GM12878 (cell line): ENCODE results near the gene PIGB. TPM values are rescaled to one million over a fixed set of nuclear protein-coding genes. Genes with fewer than 3 reads are reported as not detected.
A peak's percentile ranks its signal among the peaks of the same experiment; 100 is the strongest.

Source experiments
- ASH2L ChIP-seq: fragments of 300-600, 200-600 bp; sonication (generic); IDR thresholded peaks from 2 replicates; pipeline ENCODE4 v1.6.1; 2017; ENCODE audit warnings: low read depth, mild to moderate bottlenecking, borderline replicate concordance
- ATF7 ChIP-seq: fragments of 450-650 bp; IDR thresholded peaks from 2 replicates; pipeline ENCODE4 v1.6.1; 2016; ENCODE audit warnings: low read depth, mild to moderate bottlenecking
- BMI1 ChIP-seq: fragments of 450-650 bp; IDR thresholded peaks from 2 replicates; pipeline ENCODE4 v1.6.1; 2016; ENCODE audit warnings: mild to moderate bottlenecking, moderate library complexity, borderline replicate concordance
- CHD4 ChIP-seq: fragments of 200-600 bp; sonication (generic); IDR thresholded peaks from 2 replicates; pipeline ENCODE4 v1.6.1; 2016; ENCODE audit warnings: mild to moderate bottlenecking
- IKZF1 ChIP-seq: fragments of 450-650 bp; conservative IDR thresholded peaks from 2 replicates; pipeline ENCODE4 v1.6.1; 2017; ENCODE audit warnings: antibody characterized with exemption, mild to moderate bottlenecking
- IRF4 ChIP-seq: IDR thresholded peaks from 2 replicates; pipeline ENCODE4 v1.6.1; 2011; ENCODE audit warnings: low read depth, low read length
- MEF2B ChIP-seq: fragments of 450-650 bp; IDR thresholded peaks from 2 replicates; pipeline ENCODE4 v1.6.1; 2018; ENCODE audit warnings: mild to moderate bottlenecking, moderate library complexity; ENCODE audit not compliant: partially characterized antibody, poor library complexity, severe bottlenecking
- PML ChIP-seq: IDR thresholded peaks from 2 replicates; pipeline ENCODE4 v1.6.1; 2012; ENCODE audit warnings: low read length, inconsistent platforms
- RCOR1 ChIP-seq: conservative IDR thresholded peaks from 2 replicates; pipeline ENCODE4 v1.6.1; 2012; ENCODE audit warnings: low read depth, low read length, improper control_type of control experiment
- RUNX3 ChIP-seq: IDR thresholded peaks from 2 replicates; pipeline ENCODE4 v1.6.1; 2012; ENCODE audit warnings: low read length, inconsistent platforms
- SMARCA5 ChIP-seq: fragments of 450-650 bp; IDR thresholded peaks from 2 replicates; pipeline ENCODE4 v1.6.1; 2017; ENCODE audit warnings: mild to moderate bottlenecking
- ZBED1 ChIP-seq: IDR thresholded peaks from 2 replicates; pipeline ENCODE4 v1.6.1; 2016; ENCODE audit warnings: borderline replicate concordance
- ZNF622 ChIP-seq: fragments of 450-650 bp; IDR thresholded peaks from 2 replicates; pipeline ENCODE4 v1.6.1; 2017; ENCODE audit warnings: mild to moderate bottlenecking, inconsistent platforms
- polyA plus RNA-seq, 11 experiments: library from polyadenylated mRNA; depleted of rRNA in 4 of 11; unstranded in 6 of 11; stranded (reverse) in 5 of 11; fragments of >200 nt; fragmentation: Nextera tagmentation in 4 of 11; fragmentation: Illumina TruSeq in 1 of 11; extraction: Ambion mirVana in 4 of 11; extraction: Trizol in 1 of 11; gene quantifications; 1 replicate in 1 of 11; 2 replicates in 10 of 11; pipeline versions ENCODE4 v1.2.1 to v1.2.3, GENCODE V29; 2011 to 2016; ENCODE audit warnings: inconsistent platforms in 2 of 11, missing spikeins in 2 of 11, low read depth in 1 of 11
- total RNA-seq, 4 experiments: library from RNA; depleted of rRNA in 3 of 4; stranded (reverse); fragments of >200 nt in 3 of 4; fragmentation: Illumina TruSeq in 1 of 4; extraction: Trizol in 1 of 4; gene quantifications; 2 replicates each; pipeline versions ENCODE4 v1.2.1 to v1.2.3, GENCODE V29; 2013 to 2021
- TF ChIP-seq, protein P1 (sequence below): IDR thresholded peaks from 2 replicates; pipeline ENCODE4 v1.6.1; 2012; ENCODE audit warnings: mild to moderate bottlenecking, low read depth, low read length
- TF ChIP-seq, protein P2 (sequence below): fragments of 450-650 bp; IDR thresholded peaks from 2 replicates; pipeline ENCODE4 v1.6.1; 2016; ENCODE audit warnings: mild to moderate bottlenecking
- TF ChIP-seq, protein P3 (sequence below): fragments of 450-650 bp; IDR thresholded peaks from 2 replicates; pipeline ENCODE4 v1.6.1; 2018; ENCODE audit warnings: borderline replicate concordance, mild to moderate bottlenecking; ENCODE audit not compliant: partially characterized antibody
- TF ChIP-seq, protein P4 (sequence below): fragments of 150-350 bp; IDR thresholded peaks from 2 replicates; pipeline ENCODE4 v1.6.1; 2016; ENCODE audit warnings: low read depth, low read length
- TF ChIP-seq, protein P5 (sequence below): fragments of 450-650 bp; formaldehyde crosslinking; IDR thresholded peaks from 2 replicates; pipeline ENCODE4 v1.4.0; 2022; ENCODE audit warnings: mild to moderate bottlenecking, moderate library complexity

The PIGB gene
- total and polyA plus RNA-seq, 10 of the 15 experiments (the other 5 are each of a cell fraction or from before 2014, with no cell fraction given), result 17.9 to 46.0 (median 25.2) TPM

DNA sequence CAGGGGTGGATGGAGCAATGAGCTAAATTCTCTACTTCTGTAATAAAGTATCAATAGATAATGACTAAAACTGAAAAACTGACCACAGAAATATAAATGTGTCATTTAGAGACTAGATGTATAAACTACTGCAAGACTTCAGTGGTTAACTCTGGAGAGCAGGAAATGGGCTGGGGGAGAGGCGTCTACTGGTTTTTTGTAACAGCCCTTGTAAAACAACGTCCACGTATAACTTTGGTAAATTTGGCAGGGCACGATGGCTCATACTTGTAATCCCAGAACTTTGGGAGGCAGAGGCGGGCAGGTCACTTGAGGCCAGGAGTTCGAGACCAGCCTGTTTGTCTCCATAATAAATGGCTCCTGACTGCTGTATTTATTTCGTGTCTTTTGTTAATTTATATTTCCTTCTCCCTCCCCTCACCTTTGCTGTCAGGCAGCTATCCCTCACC is 41.9 kb upstream of the PIGB start (continued):
- TF ChIP-seq, protein P1, sequence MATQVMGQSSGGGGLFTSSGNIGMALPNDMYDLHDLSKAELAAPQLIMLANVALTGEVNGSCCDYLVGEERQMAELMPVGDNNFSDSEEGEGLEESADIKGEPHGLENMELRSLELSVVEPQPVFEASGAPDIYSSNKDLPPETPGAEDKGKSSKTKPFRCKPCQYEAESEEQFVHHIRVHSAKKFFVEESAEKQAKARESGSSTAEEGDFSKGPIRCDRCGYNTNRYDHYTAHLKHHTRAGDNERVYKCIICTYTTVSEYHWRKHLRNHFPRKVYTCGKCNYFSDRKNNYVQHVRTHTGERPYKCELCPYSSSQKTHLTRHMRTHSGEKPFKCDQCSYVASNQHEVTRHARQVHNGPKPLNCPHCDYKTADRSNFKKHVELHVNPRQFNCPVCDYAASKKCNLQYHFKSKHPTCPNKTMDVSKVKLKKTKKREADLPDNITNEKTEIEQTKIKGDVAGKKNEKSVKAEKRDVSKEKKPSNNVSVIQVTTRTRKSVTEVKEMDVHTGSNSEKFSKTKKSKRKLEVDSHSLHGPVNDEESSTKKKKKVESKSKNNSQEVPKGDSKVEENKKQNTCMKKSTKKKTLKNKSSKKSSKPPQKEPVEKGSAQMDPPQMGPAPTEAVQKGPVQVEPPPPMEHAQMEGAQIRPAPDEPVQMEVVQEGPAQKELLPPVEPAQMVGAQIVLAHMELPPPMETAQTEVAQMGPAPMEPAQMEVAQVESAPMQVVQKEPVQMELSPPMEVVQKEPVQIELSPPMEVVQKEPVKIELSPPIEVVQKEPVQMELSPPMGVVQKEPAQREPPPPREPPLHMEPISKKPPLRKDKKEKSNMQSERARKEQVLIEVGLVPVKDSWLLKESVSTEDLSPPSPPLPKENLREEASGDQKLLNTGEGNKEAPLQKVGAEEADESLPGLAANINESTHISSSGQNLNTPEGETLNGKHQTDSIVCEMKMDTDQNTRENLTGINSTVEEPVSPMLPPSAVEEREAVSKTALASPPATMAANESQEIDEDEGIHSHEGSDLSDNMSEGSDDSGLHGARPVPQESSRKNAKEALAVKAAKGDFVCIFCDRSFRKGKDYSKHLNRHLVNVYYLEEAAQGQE, result no peak
- TF ChIP-seq IRF4 (peak; percentile 91), ZBED1 (peak; percentile 76; the same call in 1 of the 2 replicates), BMI1 (peak; percentile 73; the same call in 1 of the 2 replicates), ZNF622 (no peak), PML (peak; percentile 76), SMARCA5 (0 out of 2 replicates have a peak, but pooled peaks have one; percentile 57), RUNX3 (peak; percentile 98), MEF2B (peak; percentile 59), CHD4 (no peak), IKZF1 (peak; percentile 91), ATF7 (peak; percentile 89), RCOR1 (no peak), ASH2L (no peak)
- TF ChIP-seq, protein P2, sequence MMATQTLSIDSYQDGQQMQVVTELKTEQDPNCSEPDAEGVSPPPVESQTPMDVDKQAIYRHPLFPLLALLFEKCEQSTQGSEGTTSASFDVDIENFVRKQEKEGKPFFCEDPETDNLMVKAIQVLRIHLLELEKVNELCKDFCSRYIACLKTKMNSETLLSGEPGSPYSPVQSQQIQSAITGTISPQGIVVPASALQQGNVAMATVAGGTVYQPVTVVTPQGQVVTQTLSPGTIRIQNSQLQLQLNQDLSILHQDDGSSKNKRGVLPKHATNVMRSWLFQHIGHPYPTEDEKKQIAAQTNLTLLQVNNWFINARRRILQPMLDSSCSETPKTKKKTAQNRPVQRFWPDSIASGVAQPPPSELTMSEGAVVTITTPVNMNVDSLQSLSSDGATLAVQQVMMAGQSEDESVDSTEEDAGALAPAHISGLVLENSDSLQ, result no peak; the same call in 1 of the 2 replicates
- TF ChIP-seq, protein P3, sequence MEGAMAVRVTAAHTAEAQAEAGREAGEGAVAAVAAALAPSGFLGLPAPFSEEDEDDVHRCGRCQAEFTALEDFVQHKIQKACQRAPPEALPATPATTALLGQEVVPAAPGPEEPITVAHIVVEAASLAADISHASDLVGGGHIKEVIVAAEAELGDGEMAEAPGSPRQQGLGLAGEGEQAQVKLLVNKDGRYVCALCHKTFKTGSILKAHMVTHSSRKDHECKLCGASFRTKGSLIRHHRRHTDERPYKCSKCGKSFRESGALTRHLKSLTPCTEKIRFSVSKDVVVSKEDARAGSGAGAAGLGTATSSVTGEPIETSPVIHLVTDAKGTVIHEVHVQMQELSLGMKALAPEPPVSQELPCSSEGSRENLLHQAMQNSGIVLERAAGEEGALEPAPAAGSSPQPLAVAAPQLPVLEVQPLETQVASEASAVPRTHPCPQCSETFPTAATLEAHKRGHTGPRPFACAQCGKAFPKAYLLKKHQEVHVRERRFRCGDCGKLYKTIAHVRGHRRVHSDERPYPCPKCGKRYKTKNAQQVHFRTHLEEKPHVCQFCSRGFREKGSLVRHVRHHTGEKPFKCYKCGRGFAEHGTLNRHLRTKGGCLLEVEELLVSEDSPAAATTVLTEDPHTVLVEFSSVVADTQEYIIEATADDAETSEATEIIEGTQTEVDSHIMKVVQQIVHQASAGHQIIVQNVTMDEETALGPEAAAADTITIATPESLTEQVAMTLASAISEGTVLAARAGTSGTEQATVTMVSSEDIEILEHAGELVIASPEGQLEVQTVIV, result no peak
- TF ChIP-seq, protein P4, sequence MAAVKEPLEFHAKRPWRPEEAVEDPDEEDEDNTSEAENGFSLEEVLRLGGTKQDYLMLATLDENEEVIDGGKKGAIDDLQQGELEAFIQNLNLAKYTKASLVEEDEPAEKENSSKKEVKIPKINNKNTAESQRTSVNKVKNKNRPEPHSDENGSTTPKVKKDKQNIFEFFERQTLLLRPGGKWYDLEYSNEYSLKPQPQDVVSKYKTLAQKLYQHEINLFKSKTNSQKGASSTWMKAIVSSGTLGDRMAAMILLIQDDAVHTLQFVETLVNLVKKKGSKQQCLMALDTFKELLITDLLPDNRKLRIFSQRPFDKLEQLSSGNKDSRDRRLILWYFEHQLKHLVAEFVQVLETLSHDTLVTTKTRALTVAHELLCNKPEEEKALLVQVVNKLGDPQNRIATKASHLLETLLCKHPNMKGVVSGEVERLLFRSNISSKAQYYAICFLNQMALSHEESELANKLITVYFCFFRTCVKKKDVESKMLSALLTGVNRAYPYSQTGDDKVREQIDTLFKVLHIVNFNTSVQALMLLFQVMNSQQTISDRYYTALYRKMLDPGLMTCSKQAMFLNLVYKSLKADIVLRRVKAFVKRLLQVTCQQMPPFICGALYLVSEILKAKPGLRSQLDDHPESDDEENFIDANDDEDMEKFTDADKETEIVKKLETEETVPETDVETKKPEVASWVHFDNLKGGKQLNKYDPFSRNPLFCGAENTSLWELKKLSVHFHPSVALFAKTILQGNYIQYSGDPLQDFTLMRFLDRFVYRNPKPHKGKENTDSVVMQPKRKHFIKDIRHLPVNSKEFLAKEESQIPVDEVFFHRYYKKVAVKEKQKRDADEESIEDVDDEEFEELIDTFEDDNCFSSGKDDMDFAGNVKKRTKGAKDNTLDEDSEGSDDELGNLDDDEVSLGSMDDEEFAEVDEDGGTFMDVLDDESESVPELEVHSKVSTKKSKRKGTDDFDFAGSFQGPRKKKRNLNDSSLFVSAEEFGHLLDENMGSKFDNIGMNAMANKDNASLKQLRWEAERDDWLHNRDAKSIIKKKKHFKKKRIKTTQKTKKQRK, result no peak
- TF ChIP-seq, protein P5, sequence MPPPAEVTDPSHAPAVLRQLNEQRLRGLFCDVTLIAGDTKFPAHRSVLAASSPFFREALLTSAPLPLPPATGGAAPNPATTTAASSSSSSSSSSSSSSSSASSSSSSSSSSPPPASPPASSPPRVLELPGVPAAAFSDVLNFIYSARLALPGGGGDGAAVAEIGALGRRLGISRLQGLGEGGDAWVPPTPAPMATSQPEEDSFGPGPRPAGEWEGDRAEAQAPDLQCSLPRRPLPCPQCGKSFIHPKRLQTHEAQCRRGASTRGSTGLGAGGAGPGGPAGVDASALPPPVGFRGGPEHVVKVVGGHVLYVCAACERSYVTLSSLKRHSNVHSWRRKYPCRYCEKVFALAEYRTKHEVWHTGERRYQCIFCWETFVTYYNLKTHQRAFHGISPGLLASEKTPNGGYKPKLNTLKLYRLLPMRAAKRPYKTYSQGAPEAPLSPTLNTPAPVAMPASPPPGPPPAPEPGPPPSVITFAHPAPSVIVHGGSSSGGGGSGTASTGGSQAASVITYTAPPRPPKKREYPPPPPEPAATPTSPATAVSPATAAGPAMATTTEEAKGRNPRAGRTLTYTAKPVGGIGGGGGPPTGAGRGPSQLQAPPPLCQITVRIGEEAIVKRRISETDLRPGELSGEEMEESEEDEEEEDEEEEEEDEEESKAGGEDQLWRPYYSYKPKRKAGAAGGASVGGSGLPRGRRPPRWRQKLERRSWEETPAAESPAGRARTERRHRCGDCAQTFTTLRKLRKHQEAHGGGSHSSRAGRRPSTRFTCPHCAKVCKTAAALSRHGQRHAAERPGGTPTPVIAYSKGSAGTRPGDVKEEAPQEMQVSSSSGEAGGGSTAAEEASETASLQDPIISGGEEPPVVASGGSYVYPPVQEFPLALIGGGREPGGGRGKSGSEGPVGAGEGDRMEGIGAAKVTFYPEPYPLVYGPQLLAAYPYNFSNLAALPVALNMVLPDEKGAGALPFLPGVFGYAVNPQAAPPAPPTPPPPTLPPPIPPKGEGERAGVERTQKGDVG (CRISPR knock-in tag), result no peak
